ENCODE measurements around the gene CLTRN. TPM values are rescaled to one million over a fixed set of nuclear protein-coding genes. Genes with fewer than 3 reads are reported as not detected.

CLTRN gene
- total RNA-seq, 1 experiment from 2014 or later: 1.8 TPM

DNA sequence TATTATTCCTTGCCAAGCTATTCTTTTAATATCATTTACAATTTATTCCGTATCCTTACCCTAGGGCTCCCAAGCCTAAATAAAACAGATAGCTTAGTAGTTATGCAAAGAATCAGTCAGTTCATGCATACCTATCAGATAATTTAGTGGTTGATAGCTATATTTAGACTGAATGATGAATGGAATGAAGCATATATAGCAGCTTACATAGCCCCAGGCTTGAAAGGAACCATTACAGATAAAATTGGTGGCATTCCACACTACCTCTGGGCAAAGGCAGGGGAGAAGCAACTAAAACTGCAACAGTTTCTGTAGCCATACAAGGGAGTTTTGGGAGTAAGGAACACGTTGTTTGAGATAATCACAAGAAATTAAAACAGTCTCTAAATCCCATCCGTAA is 66.6 kb downstream of the CLTRN start:
- no peak for DNase-seq
- no peak overlapping the region for H4K8ac ChIP-seq (replicated peaks; ENCODE audit: insufficient read length, low read depth, low read length)
- no peak overlapping the region for H3K9ac ChIP-seq (ENCODE audit: extremely low read depth, insufficient read length, low read length)
- no peaks in the 10 kb centered on the region for H3K9me3 ChIP-seq (ENCODE audit: control insufficient read depth, low read depth, low read length)
- no CpG with 5 or more reads among the region's 3 CpGs for WGBS (ENCODE audit: extremely low coverage, insufficient read length, low lambda C conversion rate)
- no peak overlapping the region for H3K4ac ChIP-seq (ENCODE audit: low read depth, low read length)
- H3K4me1 ChIP-seq (ENCODE audit: insufficient read depth, low read length): no peaks in the 10 kb centered on the region
- H2BK12ac ChIP-seq (ENCODE audit: insufficient read length, low read depth, low read length): no peak overlapping the region
- Mint-ChIP-seq H3K36me3 (ENCODE audit: insufficient read depth in 1 of 3, low read depth in 3 of 3) (no peaks in the 10 kb centered on the region), H3K4me3 (no peak overlapping the region), H3K4me1 (peaks cover 0 to 2% of the 10 kb centered on the region in 2 experiments; a peak in 1 of 4 replicates), H3K9me3 (no peaks in the 10 kb centered on the region), H3K27me3 (ENCODE audit: low read depth) (peaks cover 3% of the 10 kb centered on the region; the same call in 1 of the 2 replicates), H3K27ac (no peak overlapping the region)
- H3K23ac ChIP-seq (ENCODE audit: insufficient read length, low read depth, low read length): no peak overlapping the region
- TF ChIP-seq CTCF (conservative IDR thresholded peaks at IDR 0.05): no peak
- H3K14ac ChIP-seq (ENCODE audit: insufficient read depth, low read length): no peak overlapping the region
- no peak overlapping the region for H2AK5ac ChIP-seq (ENCODE audit: insufficient read length, low read length)
- no peak overlapping the region for H4K91ac ChIP-seq (ENCODE audit: insufficient read length, low read depth, low read length)
- no peaks in the 10 kb centered on the region for H4K20me1 ChIP-seq (ENCODE audit: control insufficient read depth, insufficient read depth, insufficient read length)
- H2BK20ac ChIP-seq (ENCODE audit: low read depth, low read length, poor library complexity, severe bottlenecking): no peak overlapping the region
- no peak overlapping the region for H3K18ac ChIP-seq (ENCODE audit: insufficient read length, low read depth, low read length)
- no peak overlapping the region for H4K5ac ChIP-seq (ENCODE audit: insufficient read length, low read depth, low read length)
- H2BK120ac ChIP-seq (ENCODE audit: low read depth, low read length, poor library complexity, severe bottlenecking): no peak overlapping the region
- no peak overlapping the region for H2BK5ac ChIP-seq (ENCODE audit: insufficient read length, low read length)
- H3K79me2 ChIP-seq (ENCODE audit: insufficient read depth, low read length): no peaks in the 10 kb centered on the region
- H2BK15ac ChIP-seq (ENCODE audit: low read depth, low read length): no peak overlapping the region
- no peak overlapping the region for H3T11ph ChIP-seq (ENCODE audit: low read length)
- no peaks in the 10 kb centered on the region for H3K27me3 ChIP-seq (ENCODE audit: insufficient read depth, low read length)
- H3K56ac ChIP-seq (ENCODE audit: insufficient read length, low read depth, low read length): no peak overlapping the region
- H3K23me2 ChIP-seq (ENCODE audit: insufficient read length, low read depth, low read length, poor library complexity, severe bottlenecking): no peaks in the 10 kb centered on the region
- H3K79me1 ChIP-seq (ENCODE audit: insufficient read depth, low read depth, low read length, poor library complexity, severe bottlenecking): no peaks in the 10 kb centered on the region
- no peak overlapping the region for H3K4me2 ChIP-seq (ENCODE audit: insufficient read depth, insufficient read length, low read length)
- H2AFZ ChIP-seq (ENCODE audit: low read length): no peak overlapping the region
- no peak overlapping the region for H3K27ac ChIP-seq (ENCODE audit: insufficient read length, low read depth, low read length)

Measured in H9 (cell line).